ENCODE measurements around the gene EMCN. TPM values are rescaled to one million over a fixed set of nuclear protein-coding genes. Genes with fewer than 3 reads are reported as not detected.

Gene EMCN
- total and polyA plus RNA-seq, 9 of the 15 experiments (the other 6 are each of a cell fraction or from before 2014, with no cell fraction given) = not detected

DNA sequence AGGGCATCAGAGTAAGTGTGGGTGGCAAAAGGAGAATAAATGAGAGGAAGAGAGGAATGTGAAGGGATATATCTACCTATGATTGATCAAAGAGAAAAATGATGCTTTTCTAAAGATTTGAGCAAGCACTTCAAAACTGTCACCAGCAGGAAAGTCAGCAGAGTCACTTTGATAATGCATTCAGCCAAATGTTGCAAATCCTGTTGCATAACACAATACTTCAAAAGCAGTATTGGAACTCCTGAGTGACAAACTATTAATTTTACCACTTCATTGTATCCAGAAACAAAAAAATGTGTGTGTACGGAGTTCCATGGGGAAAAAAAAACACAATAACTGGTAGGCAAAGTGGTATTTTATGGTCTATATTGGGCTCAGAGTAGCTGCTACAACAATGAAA is 160.3 kb downstream of the EMCN start:
- Histone ChIP-seq H3K36me3 (ENCODE audit: control insufficient read depth, insufficient read depth, low read length) (no peaks in the 10 kb centered on the region), H3K4me1 (replicated peaks in 1 of 2; ENCODE audit: control insufficient read depth in 2 of 2, insufficient read depth in 2 of 2, low read length in 2 of 2) (no peaks in the 10 kb centered on the region), H3K27ac (ENCODE audit: extremely low read depth, low read depth, low read length) (no peak overlapping the region), H3K9me3 (replicated peaks; ENCODE audit: control insufficient read depth, insufficient read depth, low read depth, low read length) (no peaks in the 10 kb centered on the region), H3K79me2 (ENCODE audit: control insufficient read depth, insufficient read depth, low read length) (no peaks in the 10 kb centered on the region), H3K4me2 (ENCODE audit: insufficient read depth, low read length) (no peak overlapping the region), H3K9me1 (ENCODE audit: control insufficient read depth, insufficient read depth, low read length) (no peaks in the 10 kb centered on the region), H2AFZ (ENCODE audit: low read depth, low read length) (no peak overlapping the region), H4K20me1 (replicated peaks; ENCODE audit: control insufficient read depth, insufficient read depth, low read length) (no peaks in the 10 kb centered on the region), H3K9ac (ENCODE audit: insufficient read depth in 1 of 2, low read depth in 2 of 2, low read length in 2 of 2) (no peak overlapping the region), H3K4me3 (no peak overlapping the region), H3K27me3 (ENCODE audit: control insufficient read depth in 2 of 2, insufficient read depth in 2 of 2, low read length in 2 of 2) (no peaks in the 10 kb centered on the region)
- TF ChIP-seq SIRT6 (IDR thresholded peaks at IDR 0.05; ENCODE audit: low read depth, low read length) (no peak), HCFC1 (IDR thresholded peaks at IDR 0.05; ENCODE audit: low read depth, low read length) (no peak), CTBP1 (IDR thresholded peaks at IDR 0.05; ENCODE audit: borderline replicate concordance) (no peak), HLTF (IDR thresholded peaks at IDR 0.05) (no peak), ZFP30 (CRISPR knock-in tag; IDR thresholded peaks at IDR 0.05; ENCODE audit: borderline replicate concordance) (no peak), SMARCA5 (IDR thresholded peaks at IDR 0.05) (no peak), GTF2E2 (tag; IDR thresholded peaks at IDR 0.05) (no peak), E2F3 (CRISPR knock-in tag; IDR thresholded peaks at IDR 0.05) (no peak), CHCHD3 (CRISPR knock-in tag; IDR thresholded peaks at IDR 0.05) (no peak), RAD21 (CRISPR knock-in tag; conservative IDR thresholded peaks at IDR 0.05 in 1 of 2, IDR thresholded peaks at IDR 0.05 in 1 of 2) (no peak), ZNF57 (CRISPR knock-in tag; IDR thresholded peaks at IDR 0.05) (no peak), PHF20 (IDR thresholded peaks at IDR 0.05; ENCODE audit: partially characterized antibody) (no peak), TCFL5 (CRISPR knock-in tag; conservative IDR thresholded peaks at IDR 0.05) (no peak)
- TF ChIP-seq, protein P1, sequence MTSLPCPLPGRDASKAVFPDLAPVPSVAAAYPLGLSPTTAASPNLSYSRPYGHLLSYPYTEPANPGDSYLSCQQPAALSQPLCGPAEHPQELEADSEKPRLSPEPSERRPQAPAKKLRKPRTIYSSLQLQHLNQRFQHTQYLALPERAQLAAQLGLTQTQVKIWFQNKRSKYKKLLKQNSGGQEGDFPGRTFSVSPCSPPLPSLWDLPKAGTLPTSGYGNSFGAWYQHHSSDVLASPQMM (CRISPR knock-in tag; IDR thresholded peaks at IDR 0.05) = no peak
- TF ChIP-seq, protein P2, sequence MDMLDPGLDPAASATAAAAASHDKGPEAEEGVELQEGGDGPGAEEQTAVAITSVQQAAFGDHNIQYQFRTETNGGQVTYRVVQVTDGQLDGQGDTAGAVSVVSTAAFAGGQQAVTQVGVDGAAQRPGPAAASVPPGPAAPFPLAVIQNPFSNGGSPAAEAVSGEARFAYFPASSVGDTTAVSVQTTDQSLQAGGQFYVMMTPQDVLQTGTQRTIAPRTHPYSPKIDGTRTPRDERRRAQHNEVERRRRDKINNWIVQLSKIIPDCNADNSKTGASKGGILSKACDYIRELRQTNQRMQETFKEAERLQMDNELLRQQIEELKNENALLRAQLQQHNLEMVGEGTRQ (CRISPR knock-in tag; IDR thresholded peaks at IDR 0.05) = no peak
- TF ChIP-seq, protein P3, sequence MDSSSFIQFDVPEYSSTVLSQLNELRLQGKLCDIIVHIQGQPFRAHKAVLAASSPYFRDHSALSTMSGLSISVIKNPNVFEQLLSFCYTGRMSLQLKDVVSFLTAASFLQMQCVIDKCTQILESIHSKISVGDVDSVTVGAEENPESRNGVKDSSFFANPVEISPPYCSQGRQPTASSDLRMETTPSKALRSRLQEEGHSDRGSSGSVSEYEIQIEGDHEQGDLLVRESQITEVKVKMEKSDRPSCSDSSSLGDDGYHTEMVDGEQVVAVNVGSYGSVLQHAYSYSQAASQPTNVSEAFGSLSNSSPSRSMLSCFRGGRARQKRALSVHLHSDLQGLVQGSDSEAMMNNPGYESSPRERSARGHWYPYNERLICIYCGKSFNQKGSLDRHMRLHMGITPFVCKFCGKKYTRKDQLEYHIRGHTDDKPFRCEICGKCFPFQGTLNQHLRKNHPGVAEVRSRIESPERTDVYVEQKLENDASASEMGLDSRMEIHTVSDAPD (CRISPR knock-in tag; IDR thresholded peaks at IDR 0.05) = no peak
- TF ChIP-seq, protein P4, sequence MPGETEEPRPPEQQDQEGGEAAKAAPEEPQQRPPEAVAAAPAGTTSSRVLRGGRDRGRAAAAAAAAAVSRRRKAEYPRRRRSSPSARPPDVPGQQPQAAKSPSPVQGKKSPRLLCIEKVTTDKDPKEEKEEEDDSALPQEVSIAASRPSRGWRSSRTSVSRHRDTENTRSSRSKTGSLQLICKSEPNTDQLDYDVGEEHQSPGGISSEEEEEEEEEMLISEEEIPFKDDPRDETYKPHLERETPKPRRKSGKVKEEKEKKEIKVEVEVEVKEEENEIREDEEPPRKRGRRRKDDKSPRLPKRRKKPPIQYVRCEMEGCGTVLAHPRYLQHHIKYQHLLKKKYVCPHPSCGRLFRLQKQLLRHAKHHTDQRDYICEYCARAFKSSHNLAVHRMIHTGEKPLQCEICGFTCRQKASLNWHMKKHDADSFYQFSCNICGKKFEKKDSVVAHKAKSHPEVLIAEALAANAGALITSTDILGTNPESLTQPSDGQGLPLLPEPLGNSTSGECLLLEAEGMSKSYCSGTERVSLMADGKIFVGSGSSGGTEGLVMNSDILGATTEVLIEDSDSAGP (CRISPR knock-in tag; IDR thresholded peaks at IDR 0.05) = no peak
- ChIA-PET CTCF (ENCODE audit: low intra/inter-chr PET ratio) (no interaction called here), POLR2A (no interaction called here)
- BruUV-seq (replicated peaks) = no TSS peak
- intact Hi-C loops (cut with micrococcal nuclease) = no loop called here
- ATAC-seq (no peak), FAIRE-seq (no peak), DNase-seq (ENCODE audit: extremely low read depth in 1 of 4, low spot score in 3 of 4) (no peak)
- in situ Hi-C loops (cut with MboI) = no loop called here
- WGBS (ENCODE audit: insufficient coverage, low coverage, missing lambda C conversion rate) = 0% methylated on average over 1 of the region's 1 CpG

Measured in K562 (cell line).